IMR-90 (cell line): ENCODE results near the gene ANKMY1.

Experiments used
- MAZ ChIP-seq: IDR thresholded peaks from 2 replicates; pipeline ENCODE4 v1.6.1; 2012; ENCODE audit warnings: low read depth, mild to moderate bottlenecking, low read length, improper control_type of control experiment, moderate library complexity, borderline replicate concordance
- MXI1 ChIP-seq: IDR thresholded peaks from 2 replicates; pipeline ENCODE4 v1.6.1; 2012; ENCODE audit warnings: low read depth, mild to moderate bottlenecking, low read length, moderate library complexity, borderline replicate concordance

- TF ChIP-seq MAZ (no peak), MXI1 (no peak)
These were observed 93.8 kb downstream of the ANKMY1 start for GRCh38 chr2:240463866-240464481.
